Glomerular visceral epithelial cell (primary cell): ENCODE results near the gene FANCG.

Source experiments
- DNase-seq: peaks from one replicate; pipeline ENCODE4 v3.0.0-alpha.2; 2016; ENCODE audit errors: extremely low spot score

FANCG gene

DNA sequence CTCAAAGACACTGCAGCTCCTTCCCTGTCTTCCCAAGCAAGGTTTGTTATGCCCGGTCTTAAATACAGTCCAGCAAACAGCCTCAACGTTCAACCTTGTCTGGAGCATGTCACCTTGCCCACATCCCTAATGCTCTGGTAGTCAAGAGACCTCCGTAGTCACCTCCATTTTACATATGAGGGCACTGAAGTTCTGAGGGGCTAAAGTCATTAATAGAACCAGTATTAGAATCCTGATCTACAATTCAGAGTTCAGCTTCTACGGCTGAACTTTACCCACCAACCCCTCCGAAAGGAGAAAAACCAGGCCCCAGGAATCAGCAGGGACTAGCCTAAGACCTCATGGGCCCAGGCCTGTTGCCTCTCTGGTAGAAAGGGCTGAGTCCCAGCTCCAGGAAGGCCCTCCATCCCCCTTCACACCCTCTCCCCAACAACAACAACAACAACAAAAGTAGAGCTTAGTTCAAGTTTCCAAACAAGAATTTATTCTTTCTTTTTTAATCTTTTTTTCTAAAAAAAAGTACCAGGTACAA lies 24.0 kb upstream of the FANCG start:
- DNase-seq, result no peak

DNA sequence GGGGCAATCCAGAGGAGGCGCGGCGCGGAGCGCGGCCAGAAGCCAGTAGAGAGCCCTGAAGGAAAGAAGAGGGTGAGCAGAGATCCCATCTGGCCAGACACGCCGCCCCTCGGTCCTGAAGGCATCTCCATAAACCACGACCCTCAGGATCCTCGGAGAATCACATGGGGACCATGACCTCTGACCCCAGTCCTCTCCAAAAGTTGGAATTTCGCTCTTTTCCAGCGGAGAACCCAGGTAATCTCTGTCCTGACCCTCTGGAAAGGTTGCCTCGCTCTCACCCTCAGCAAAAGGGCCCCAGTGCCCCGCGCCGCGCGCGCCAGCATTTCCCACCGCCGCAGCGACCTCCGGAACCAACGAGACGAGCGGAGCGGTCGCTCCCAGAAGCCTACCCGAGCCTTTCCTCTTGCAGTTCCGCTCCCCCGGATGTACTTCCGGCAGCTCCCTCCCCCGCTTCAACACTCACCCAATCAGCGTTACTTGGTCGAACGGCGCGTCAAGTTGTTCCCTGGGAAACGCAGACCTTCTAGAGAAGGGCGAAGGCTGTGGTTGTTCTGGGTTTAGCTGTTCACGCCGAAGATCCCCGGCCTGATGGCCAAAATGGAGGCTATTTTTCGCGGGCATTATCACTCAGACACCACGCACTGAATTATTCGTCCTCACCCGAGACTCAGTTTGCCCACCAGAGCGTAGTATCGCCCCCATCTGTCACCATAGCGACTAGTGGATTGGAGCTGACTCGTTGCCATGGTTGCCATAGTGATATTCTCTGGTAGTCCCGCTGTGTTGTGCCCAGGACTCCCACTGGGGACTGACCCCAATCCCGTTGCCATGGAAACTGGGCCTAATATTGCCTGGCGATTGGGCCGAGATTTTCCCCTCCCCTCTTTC lies 23.3 kb upstream of the FANCG start, which contains the start of gene STOML2:
STOML2 (minus strand) TSS at position 363 of the 891 bp plus-strand sequence; CDS start at position 326, 37 bp downstream.
- peak; percentile 96 for DNase-seq

DNA sequence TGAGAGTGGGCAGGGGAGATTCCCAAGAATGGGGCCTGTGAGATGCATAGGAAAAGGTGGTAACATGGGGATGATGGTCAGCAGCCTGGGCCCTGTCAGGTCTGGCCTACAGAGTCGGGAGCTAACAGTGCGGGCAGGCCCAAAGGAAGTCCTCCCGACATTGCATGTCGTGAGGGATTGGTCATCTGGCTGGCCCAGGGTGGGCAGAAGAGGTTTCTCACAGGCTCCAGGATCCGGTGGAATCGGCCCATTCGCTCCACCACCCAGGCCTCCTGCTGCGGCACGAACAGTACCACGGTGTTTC lies 22.7 kb upstream of the FANCG start:
- peak; percentile 13 for DNase-seq

DNA sequence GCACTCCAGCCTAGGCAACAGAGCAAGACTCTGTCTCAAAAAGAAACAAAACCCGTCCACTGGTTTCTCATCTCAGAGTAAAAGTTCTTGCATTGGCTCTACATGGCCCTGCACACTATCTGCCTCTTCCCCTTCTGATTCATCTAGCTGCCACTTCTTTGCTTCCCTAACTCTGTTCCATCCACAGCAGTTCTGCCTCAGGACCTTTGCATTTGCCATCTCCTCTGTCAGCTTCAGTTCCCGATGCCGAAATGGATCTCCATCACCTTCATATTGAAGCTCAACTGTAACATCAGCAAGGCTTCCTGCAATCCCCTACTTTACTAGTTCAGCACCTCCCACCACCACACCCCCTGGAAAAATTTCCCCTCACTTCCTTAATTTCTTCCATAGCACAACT lies 17.8 kb upstream of the FANCG start:
- no peak for DNase-seq

DNA sequence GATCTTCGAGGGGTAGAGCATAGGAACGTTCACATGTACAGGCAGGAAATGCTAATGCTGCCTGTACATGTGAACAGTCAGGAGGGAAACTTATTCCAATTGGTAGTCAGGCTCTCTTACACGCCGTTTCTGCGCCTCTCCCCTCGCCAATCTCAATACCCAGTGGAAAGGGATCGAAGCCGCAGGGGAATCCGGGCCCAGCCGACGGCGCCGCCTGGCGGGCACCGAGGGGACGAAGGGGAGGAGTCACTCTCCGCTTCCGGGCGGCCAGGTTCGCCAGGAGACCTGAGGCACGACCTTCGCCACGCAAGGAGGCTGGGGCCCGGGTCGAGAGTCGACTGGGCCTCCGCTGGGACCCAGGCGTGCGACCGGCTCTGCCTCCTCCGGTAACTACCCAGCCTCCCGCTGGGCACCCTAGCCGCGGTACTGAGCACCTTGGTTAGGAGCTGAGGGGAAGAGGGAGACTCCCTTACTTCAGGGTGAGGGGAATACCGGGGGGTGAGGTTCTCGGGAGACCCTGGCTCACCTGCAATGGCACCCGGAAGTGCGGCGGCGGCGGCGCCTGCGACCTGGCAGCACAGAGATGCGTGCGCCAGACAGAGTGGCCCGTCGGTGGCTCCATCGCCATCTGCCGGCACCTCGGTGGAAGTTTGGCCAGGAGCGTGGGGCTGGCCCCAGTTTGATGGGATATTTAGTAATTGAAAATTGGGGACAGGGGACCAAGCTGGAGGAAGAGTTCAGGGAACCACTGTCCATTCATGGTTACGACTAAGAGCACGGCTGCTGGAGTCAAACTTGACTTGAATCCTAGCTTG lies 16.5 kb upstream of the FANCG start, which contains the start of gene PIGO:
PIGO (minus strand) TSS at position 557 of the 815 bp plus-strand sequence. CDS start 1,026 bp downstream, outside the sequence.
- peak; percentile 88 for DNase-seq

DNA sequence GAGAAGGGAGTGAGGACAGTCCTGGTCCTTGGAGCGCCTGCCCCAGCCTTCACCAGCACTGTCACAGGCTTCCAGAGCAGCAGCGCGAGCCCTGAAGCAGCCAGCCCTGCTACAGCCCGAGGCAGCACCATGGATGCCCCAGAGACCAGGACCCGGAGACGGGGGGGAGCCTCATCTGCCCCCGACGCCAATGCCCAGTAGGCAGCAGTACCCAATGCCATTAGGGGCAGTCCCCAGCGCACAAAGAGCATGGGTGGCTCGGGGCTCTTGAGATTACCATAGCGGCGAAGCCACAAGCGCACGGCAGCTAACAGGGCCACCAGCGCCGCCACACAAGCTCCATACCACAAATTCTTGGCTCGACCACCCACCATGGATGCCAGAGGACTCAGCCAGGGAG lies 11.8 kb upstream of the FANCG start:
- DNase-seq, result no peak

DNA sequence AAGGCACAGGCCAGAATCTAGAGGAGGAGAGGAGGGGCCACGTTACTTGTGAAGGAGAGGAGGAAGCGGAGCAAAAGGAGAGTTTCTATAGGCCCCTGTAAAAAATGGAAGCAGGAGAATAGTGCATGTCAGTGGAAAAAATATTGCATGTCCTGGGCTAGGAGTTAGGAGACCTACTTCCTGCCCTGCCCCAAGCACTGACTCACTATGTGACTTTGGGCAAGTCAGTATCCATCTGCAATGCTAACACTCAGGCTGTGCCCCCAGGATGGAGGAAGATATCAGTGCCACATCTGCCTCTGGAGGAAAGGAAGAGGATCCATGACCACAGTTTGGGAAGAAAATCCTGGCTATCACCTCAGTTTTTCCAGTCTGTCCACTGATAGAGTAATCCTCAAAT lies 9.7 kb upstream of the FANCG start:
- no peak for DNase-seq

DNA sequence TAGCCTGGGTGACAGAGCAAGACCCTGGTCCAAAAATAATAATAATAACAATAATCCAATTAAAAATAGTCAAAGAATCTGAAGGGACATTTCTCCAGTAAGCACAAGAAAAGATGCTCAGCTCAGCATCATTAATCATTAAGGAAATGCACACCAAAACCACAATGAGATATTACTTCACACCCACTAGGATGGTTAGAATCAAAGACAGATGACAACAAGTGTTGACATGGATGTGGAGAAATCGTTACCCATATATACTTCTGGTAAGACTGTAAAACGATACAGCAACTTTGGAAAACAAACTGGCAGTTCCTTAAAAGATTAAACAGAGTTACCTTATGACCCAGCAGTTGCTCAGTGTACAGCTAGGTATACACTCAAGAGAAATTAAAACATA lies 5.3 kb upstream of the FANCG start:
- no peak for DNase-seq

DNA sequence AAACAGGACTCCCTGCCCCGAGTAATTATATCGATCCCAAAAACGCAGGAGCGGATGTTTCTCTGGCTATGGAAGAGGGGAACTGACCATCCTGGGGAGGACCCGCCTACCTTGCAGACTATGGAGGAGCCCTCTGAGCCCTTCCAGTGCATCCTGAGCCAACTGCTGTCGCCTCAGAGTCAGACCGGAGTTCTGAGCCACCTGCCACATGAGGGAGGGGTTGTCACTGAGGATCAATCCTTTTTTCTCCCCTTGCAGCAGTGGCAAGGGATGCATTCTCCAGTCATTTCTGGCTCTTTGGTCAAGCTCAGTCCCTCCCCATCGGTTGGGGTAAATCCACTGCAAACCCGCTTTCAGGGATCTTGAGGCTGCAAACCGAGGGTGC lies 709 bp downstream of the FANCG start:
- DNase-seq, result no peak

DNA sequence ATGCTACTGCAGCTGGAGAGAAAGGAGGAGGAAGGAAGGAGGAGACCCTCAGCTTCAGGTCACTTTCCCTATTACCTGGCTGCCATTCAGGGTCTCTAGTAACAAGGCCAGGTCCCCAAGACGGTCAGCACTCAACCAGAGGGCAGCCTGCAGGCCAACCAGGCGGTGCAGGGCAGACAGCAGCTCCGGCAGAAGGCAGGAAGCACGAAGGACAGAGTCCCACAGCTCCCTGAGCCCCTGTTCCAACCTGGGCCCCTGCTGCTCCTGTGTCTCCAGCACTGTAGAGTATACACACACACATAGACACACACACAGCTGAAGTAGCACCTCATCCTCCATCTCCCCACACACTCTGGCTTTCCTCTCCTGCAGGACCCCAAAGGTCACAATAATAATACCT lies 1.7 kb downstream of the FANCG start:
- DNase-seq, result no peak

DNA sequence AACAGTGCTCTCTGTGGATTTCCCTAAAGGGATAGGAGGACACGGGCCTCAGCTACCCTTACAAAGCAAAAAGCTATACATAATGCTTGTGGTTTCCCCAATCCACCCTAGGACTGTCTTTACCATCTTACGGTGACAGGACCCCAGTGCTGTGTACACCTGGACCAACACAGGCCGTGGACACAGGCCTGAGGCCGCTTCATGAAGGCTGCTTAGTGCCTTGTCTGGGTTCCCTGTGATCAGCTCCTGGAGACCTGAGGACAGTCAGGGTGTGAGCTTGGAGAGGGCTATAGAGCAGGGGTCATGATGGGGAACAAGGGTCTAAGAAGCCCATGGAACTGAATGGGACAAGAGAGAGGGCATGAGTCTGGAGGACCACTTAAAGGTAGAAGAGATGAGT lies 2.9 kb downstream of the FANCG start:
- no peak for DNase-seq

DNA sequence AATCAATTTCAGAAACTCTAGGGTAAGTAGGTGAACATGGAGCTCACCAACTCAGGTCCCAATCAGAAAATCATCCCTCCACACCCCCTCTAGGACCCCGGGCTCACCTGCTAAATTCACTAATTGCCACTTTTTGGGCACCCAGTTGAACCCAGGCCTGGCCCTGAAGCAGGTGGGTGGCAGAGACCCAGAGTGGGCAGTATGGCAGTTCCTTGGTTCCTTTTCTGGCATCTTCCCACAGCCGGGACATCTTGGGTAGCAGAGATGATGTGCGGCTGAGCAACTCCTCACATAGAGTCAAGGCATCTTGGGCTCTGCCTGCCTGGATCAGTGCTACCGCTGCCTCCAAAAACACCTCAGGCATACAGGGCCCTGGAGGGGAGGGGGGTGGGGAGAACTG lies 4.4 kb downstream of the FANCG start:
- DNase-seq, result no peak

DNA sequence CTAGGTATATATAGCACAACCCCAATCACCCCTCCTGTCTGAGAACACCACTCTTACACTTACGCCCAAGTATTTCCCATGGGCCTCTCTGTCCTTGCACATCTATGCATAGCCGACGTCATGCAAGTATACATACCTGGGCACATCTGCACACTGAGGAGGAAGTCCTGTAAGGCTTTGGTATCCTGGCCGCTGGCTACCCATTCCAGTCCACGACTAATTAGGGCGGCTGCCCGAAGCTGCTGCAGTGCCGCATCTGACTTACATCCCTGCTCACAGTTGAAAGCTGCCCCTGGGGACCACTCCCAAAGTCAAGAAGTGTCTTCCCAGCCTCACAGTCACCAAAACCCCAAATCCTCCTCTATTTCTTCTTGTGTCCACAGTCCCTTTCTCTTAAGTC lies 5.0 kb downstream of the FANCG start:
- DNase-seq, result no peak

DNA sequence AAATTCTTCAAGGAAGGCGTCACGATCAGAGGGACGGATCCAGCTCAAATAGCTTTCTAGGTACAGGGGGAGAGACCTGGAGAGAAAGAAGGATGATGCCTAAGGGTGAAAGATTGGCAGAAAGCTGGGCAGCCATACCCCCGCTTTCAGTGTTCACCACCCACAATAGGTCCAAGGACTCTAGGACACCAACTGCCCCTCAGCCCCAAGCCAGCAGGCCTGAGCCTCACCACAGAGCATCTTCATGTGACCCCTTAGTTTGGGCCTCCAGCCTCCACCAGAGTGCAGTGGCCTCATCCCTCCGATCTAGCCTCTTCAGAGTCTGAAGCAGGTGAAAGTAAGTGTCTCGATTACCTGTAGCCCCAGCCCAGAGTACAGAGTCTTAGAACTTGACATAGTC lies 5.6 kb downstream of the FANCG start:
- DNase-seq, result no peak

DNA sequence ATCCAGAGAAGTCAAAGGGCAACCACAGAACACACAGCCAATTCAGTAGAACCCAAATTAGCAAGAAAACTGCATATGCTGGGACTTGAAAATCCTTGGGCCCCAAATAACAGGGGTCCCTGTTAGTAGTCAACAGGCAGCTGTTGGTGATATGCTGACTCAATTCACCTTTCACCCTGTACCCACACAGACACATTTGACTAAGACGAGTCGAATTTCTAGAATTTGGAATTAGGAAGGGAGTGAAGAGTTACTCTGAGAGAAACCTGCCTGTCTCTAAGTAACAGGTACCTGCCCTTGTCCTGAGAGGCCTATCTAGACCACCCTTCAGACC lies 6.5 kb downstream of the FANCG start:
- no peak for DNase-seq

DNA sequence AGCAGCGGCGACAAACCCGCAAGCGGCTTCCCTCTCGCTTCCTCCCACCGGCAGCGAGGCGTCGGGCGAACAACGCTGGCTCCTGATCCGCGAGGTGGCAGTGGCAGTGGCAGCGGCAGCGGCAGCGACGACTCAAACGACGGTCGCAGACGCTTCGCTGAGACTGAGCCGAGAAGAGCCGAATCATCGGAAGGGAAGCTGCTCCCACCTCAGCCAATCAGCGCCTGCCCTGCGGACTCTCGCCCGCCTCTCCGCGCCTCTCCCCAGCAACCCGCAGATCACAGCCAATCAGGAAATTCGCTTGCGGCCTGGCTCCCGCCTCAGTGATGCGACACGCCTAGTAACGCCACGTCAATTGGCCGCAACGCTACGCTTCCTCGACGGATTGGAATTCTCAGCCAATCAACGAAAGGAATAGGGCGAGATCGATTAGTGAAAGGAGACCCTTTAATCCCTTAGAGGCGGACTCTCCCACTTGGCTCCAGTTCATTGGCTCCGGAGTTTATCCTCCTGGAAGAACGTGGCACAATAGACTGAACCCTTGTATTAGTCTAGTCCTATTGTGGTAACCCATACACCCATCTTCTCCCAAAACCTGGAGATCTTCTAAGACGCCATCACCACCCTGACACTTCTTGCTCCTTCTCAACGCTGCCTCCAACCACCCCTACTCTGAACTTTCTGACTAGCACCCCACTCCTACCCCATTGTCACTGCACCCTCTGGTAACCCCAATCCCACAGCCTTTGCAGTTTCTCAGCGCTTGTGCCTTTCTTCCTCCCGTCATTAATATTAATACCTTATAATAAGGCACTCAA lies 7.1 kb downstream of the FANCG start, which contains the start of gene VCP:
VCP (minus strand) TSS at position 165 of the 818 bp plus-strand sequence. CDS start 272 bp downstream, outside the sequence.
- DNase-seq, result peak; percentile 99

DNA sequence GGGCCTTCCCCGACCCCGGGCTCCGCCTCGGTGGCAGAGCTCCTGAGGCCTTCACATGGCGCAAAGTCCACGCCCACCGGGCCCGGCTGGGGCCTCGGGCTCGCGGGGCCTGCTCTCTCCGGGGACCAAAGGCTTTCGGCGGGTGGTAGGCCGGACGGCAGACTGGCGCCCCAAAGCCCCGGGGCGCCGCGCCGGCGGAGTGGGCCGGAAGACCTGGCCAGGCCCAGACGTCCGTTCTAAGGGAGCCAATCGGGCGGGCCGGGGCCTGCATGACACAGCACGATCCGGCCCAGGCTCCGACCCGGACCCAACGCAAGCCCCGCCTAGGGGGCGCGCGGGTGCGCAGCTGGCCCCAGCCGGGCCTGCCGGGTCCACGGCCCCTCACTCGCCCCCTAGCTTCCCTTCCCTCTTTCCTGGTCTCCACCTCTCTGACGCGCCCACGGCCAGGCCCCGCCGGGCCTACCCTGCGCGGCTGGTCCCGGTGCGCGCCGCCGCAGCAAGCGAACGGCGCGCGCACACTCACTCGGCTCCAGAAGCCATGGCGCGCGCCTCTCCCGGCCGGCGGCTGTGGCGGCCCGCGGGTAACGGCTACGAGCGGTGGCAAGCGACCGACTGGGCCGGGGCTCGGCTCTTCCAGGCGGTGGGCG lies 7.8 kb downstream of the FANCG start:
- DNase-seq, result peak; percentile 90

DNA sequence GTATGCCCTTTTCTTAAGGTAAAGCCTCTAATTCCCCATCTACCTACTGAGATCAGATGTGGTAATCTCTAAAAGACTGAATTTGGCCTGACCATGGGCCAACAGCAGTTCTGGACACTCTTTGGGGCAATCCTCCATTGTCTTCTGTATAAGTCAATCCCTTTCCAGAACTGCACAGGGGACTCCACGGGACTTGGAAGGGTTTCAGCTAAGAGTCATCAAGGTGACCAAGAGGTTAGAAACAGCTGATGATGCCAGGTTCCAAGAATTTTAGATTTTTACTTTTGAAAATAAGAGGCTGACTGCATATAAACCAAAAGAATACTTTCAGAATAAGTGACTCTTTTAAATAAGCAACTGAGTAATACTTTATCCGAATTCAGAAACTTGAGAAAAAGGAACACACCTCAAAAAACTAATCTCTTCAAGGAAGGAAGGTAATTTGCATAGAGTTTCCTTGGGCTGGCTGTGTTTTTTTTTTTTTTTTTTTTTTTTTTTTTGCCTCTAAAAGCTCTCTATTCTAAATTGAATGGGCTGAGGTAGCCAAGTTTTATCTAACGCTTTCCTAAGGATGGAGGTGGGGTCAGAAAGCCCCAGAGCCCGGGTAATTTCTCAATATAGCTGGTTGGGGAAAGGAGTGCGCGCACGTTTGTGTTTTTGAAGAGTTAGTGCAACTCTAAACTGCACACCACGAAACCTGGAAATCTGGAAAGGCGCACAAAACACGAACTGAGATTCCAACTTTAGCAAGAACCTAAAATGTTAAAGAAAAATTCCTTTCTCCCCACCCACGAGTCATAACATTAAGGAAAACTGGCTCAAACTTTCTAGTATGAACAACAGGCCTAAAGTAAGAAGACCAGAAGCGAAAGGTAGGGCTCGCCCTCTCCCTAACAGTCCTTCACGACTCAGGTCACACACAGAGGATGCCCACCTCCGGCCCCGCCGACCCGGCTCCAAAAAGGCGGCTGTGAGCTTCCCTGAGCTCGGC lies 8.6 kb downstream of the FANCG start:
- DNase-seq, result peak; percentile 37

DNA sequence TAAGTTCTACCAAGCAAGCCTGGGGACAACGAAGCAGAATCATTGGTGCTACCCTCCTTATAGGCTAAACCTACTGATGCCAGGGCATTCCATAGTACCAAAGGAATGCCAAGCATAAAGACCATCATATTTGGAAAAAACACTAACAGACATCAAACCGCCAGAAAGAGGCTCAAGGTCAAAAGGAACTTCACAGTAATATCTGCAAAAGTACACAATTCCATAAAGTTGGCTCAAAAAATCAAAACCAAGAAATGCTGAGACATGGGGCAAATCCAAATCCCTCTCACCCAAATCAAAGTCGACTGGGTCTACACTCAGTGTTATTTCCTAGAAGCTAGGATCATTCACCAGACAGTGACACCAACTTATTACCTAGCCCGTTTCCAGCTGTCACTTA lies 10.7 kb downstream of the FANCG start:
- DNase-seq, result no peak

DNA sequence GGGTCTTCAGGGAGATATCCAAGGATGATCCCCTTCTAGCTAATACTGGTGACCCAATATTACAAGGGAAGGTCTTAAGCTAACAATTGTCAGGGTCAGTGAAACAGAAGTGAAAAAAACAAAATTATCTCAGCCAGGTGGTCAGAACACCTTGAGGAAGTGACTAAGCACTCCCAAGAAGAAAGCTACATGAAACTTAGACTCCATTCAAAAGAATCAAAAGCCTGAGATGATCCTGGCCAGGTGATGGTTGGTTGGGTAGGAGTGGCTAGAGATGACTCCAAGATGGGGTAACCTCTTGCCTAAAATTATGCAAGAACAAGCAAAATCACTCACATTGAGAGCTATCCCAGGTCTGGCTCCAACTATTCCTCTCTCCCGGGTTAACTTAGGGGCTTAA lies 12.7 kb downstream of the FANCG start:
- no peak for DNase-seq
